Sciatic nerve (tissue), 2 donors: ENCODE results near the gene NOP16. TPM values are rescaled to one million over a fixed set of nuclear protein-coding genes. Genes with fewer than 3 reads are reported as not detected.

Experiments used
- ATAC-seq: fragments of 200-7000 bp; cut with Tn5 transposase; one replicate; pipeline ENCODE4 v1.9.1; 2020; ENCODE audit warnings: mild to moderate bottlenecking, moderate library complexity
- DNase-seq: peaks from one replicate; pipeline ENCODE4 v3.0.0-alpha.2; 2020; ENCODE audit warnings: low spot score
- intact Hi-C: fragments of 100-400 bp; cut with DNase I; formaldehyde crosslinking; loops from one replicate; pipeline ENCODE4 v1.14.2; 2022
- total RNA-seq: library from RNA; stranded (reverse); fragmentation: NEBNext Ultra II Directional; extraction: Animal tissue kit (Norgen Biotek cat#: 25700); gene quantifications from one replicate; pipeline ENCODE4 v1.2.1, GENCODE V29; 2021
- donor health status: DM: no; HTN: no; CAD: no.
- donor health status: DM: no; HTN: no; CAD: no.

The NOP16 gene, protein sequence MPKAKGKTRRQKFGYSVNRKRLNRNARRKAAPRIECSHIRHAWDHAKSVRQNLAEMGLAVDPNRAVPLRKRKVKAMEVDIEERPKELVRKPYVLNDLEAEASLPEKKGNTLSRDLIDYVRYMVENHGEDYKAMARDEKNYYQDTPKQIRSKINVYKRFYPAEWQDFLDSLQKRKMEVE
- total RNA-seq: 9.3 TPM

DNA sequence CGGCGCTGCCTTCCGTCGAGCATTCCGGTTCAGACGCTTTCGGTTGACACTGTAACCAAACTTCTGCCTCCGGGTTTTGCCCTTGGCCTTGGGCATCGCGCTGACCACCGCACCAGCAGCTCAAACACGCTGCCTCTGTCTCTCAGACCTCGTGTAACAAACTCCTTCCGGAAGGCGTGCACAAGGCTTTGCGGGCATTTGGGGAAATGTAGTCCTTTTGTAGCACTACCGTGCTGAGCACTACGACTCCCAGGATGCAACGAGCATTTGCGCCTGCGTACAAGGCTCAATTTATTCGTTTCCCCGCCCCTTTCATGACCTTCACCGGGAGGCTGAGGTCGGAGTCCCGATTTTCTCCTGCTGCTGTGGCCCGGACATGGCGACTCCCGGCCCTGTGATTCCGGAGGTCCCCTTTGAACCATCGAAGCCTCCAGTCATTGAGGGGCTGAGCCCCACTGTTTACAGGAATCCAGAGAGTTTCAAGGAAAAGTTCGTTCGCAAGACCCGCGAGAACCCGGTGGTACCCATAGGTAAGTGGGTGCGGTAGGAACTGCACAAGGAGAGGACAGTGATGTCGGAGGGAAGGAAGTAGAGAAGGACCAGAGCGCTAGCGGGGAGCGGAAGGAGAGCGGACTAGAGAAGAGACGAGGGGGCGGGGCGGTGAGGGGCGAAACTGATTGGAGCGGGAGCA lies at the start of gene NOP16, which contains the start of gene HIGD2A:
NOP16 (minus strand) TSS at position 155 of the 691 bp plus-strand sequence; CDS start at position 96, 59 bp downstream.
HIGD2A (plus strand) TSS at position 308 of the 691 bp plus-strand sequence; CDS start at position 377, 69 bp downstream.
- ATAC-seq: peak; percentile 98
- intact Hi-C loops: no loop called here
- peak; percentile 100 for DNase-seq

GRCh38 chr5:176436656-176437055 lies 48.3 kb upstream of the NOP16 start:
- ATAC-seq: no peak
- no peak for DNase-seq
- intact Hi-C loops: no loop called here

GRCh38 chr5:176432707-176433106 lies 44.3 kb upstream of the NOP16 start:
- no peak for ATAC-seq
- no peak for DNase-seq
- intact Hi-C loops: no loop called here

- intact Hi-C loops: no loop called here
- DNase-seq (no peak), ATAC-seq (no peak)
Measured at GRCh38 chr5:176429972-176430371, 41.6 kb upstream of the NOP16 start.

GRCh38 chr5:176427971-176428370 lies 39.6 kb upstream of the NOP16 start:
- intact Hi-C loops: no loop called here
- DNase-seq (no peak), ATAC-seq (no peak)

GRCh38 chr5:176426876-176427275 lies 38.5 kb upstream of the NOP16 start:
- intact Hi-C loops: no loop called here
- DNase-seq: no peak

DNA sequence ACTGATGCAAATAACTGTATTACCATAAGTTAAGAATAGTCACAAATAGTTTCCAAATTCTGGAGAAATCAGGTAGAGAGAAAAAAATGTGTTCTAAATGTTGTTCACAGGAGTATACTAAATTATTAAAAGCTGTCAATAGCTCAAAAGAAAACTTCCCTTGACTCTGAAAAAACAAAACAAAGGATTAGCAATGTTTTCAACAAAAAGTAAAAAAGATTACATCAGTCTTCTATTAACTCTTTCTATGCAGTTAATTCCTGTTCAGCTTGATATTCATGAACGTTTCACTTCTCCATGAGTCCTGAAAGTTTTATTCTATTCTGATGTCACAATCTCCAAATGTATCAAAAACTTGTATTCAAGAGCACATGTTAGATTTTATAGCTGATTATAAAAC lies 37.4 kb upstream of the NOP16 start:
- DNase-seq (no peak), ATAC-seq (no peak)
- intact Hi-C loops: no loop called here

More at GRCh38 chr5:176426876-176427275, 38.5 kb upstream of the NOP16 start:
- ATAC-seq: no peak

DNA sequence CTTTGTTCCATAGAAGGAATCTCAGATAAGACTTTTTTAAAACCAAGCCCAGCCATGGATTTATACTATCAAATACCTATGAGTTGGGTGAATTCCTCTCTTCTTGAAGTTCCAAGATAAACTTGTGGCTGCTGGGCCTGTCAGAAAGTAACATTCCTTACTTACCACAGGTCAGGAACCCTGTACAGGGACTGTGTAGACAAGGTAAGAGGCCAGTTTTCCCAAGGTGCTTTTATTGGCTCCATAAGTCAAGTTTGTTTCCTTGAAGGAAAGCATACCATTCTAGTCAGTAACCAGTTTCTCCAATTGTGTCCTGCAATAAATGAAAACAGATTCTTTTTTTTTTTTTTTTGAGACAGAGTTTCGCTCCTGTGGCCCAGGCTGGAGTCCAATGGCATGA lies 36.7 kb upstream of the NOP16 start:
- no peak for ATAC-seq
- no peak for DNase-seq
- intact Hi-C loops: no loop called here

- ATAC-seq (peak; percentile 57), DNase-seq (no peak)
- intact Hi-C loops: no loop called here
Measured at GRCh38 chr5:176424181-176424580, 35.8 kb upstream of the NOP16 start.

GRCh38 chr5:176420972-176421544 lies 32.7 kb upstream of the NOP16 start:
- DNase-seq (no peak), ATAC-seq (no peak)
- intact Hi-C loops: no loop called here

GRCh38 chr5:176420086-176420485 lies 31.7 kb upstream of the NOP16 start:
- intact Hi-C loops: no loop called here
- ATAC-seq (no peak), DNase-seq (no peak)

DNA sequence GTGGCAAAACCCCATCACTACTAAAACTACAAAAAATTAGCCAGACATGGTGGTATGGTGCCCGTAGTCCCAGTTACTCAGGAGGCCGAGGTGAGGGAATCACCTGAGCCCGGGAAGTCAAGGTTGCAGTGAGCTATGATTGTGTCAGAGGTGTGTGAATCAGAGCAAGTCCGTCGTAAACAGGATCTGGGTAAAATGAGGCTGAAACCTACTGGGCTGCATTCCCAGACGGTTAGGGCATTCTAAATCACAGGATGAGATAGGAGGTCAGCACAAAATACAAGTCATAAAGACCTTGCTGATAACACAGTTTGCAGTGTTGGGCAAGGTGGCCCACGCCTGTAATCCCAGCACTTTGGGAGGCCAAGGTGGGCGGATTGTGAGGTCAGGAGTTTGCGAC lies 29.9 kb upstream of the NOP16 start:
- no peak for ATAC-seq
- DNase-seq: no peak
- intact Hi-C loops: no loop called here

- intact Hi-C loops: no loop called here
- ATAC-seq: no peak
- no peak for DNase-seq
Measured at GRCh38 chr5:176416965-176417364, 28.6 kb upstream of the NOP16 start.

- intact Hi-C loops: no loop called here
- peak; percentile 96 for ATAC-seq
Measured at GRCh38 chr5:176415952-176416924, 27.8 kb upstream of the NOP16 start, which contains the start of gene CLTB. TSS of gene CLTB (minus strand) at chr5:176416539. CDS start at chr5:176416363, 176 bp downstream.

GRCh38 chr5:176415240-176415951 lies 27.0 kb upstream of the NOP16 start:
- intact Hi-C loops: no loop called here
- DNase-seq (no peak), ATAC-seq (no peak)

More at GRCh38 chr5:176415952-176416924, 27.8 kb upstream of the NOP16 start, which contains the start of gene CLTB:
- DNase-seq: peak; percentile 95

- DNase-seq: no peak
- intact Hi-C loops: no loop called here
- no peak for ATAC-seq
Measured at GRCh38 chr5:176414704-176415103, 26.3 kb upstream of the NOP16 start.

- no peak for DNase-seq
- intact Hi-C loops: no loop called here
- no peak for ATAC-seq
Measured at GRCh38 chr5:176413709-176414191, 25.4 kb upstream of the NOP16 start.

- ATAC-seq (no peak), DNase-seq (no peak)
- intact Hi-C loops: no loop called here
Measured at GRCh38 chr5:176413255-176413565, 24.8 kb upstream of the NOP16 start.
